Panc1 (cell line): ENCODE data around the gene LILRB4. TPM values are rescaled to one million over a fixed set of nuclear protein-coding genes. Genes with fewer than 3 reads are reported as not detected.

ENCODE experiments used
- ATAC-seq: fragments of 200-7000 bp; cut with Tn5 transposase; 2 replicates; pipeline ENCODE4 v1.9.1; 2020; ENCODE audit warnings: mild to moderate bottlenecking, moderate library complexity
- BruUV-seq: library from RNA; stranded (reverse); fragments of 400-500 nt; replicated peaks from 2 replicates; lab custom pipeline; 2021; lab: Mats Ljungman, UMichigan
- CTCF ChIA-PET: fragments of 300-600 bp; sonication (Branson Sonifier 250); formaldehyde crosslinking; loops from one replicate; lab custom pipeline; 2022; ENCODE audit warnings: antibody characterized with exemption; lab: Charles Lee
- POLR2A ChIA-PET: fragments of 300-600 bp; sonication (Branson Sonifier 250); formaldehyde crosslinking; loops from one replicate; lab custom pipeline; 2022; ENCODE audit warnings: antibody characterized with exemption; lab: Charles Lee
- DNase-seq: peaks from one replicate; pipeline ENCODE4 v3.0.0-alpha.2; 2010; ENCODE audit warnings: low read depth, low spot score
- H3K27ac ChIP-seq: 2 replicates; pipeline ENCODE4 v1.5.1; 2011; ENCODE audit warnings: mild to moderate bottlenecking, low read length, inconsistent platforms
- H3K27me3 ChIP-seq: fragments of 200-500 bp; sonication (Bioruptor generic); 2 replicates; pipeline ENCODE4 v1.6.0; 2014; ENCODE audit warnings: low read length, inconsistent platforms; ENCODE audit not compliant: control insufficient read depth, insufficient read depth
- H3K36me3 ChIP-seq: fragments of 200-500 bp; sonication (Bioruptor generic); 2 replicates; pipeline ENCODE4 v1.5.1; 2014; ENCODE audit warnings: inconsistent platforms, mild to moderate bottlenecking, low read length, moderate library complexity; ENCODE audit not compliant: control insufficient read depth, insufficient read depth
- H3K4me1 ChIP-seq: 2 replicates; pipeline ENCODE4 v1.5.1; 2011; ENCODE audit warnings: inconsistent platforms, mild to moderate bottlenecking, low read length, moderate library complexity; ENCODE audit not compliant: control insufficient read depth, insufficient read depth
- H3K4me3 ChIP-seq, 2 experiments: 2 replicates each; pipeline ENCODE4 v1.5.1; 2011 to 2012; ENCODE audit warnings: low read depth in 2 of 2, low read length in 2 of 2, mild to moderate bottlenecking in 2 of 2, inconsistent platforms in 1 of 2, moderate library complexity in 1 of 2
- H3K9me3 ChIP-seq: fragments of 200-500 bp; sonication (Bioruptor generic); 2 replicates; pipeline ENCODE4 v1.5.1; 2014; ENCODE audit warnings: low read depth, mild to moderate bottlenecking, inconsistent platforms, low read length, moderate library complexity; ENCODE audit not compliant: control insufficient read depth, insufficient read depth
- CTCF ChIP-seq: fragments of 450-650 bp; IDR thresholded peaks from 2 replicates; pipeline ENCODE4 v1.5.1; 2017; ENCODE audit warnings: mild to moderate bottlenecking
- POLR2AphosphoS5 ChIP-seq: IDR thresholded peaks from 2 replicates; pipeline ENCODE4 v1.6.1; 2012; ENCODE audit warnings: mild to moderate bottlenecking, low read depth, low read length, moderate library complexity
- REST ChIP-seq, 2 experiments: IDR thresholded peaks; 2 replicates each; pipeline ENCODE4 v1.6.1; 2011 to 2012; ENCODE audit warnings: low read depth in 2 of 2, control low read depth in 1 of 2, low read length in 1 of 2, mild to moderate bottlenecking in 1 of 2, moderate library complexity in 1 of 2; ENCODE audit not compliant: insufficient read depth in 1 of 2
- SIN3A ChIP-seq: IDR thresholded peaks from 2 replicates; pipeline ENCODE4 v1.6.1; 2012; ENCODE audit warnings: low read depth, mild to moderate bottlenecking, low read length, moderate library complexity, borderline replicate concordance; ENCODE audit not compliant: insufficient read depth
- TCF7L2 ChIP-seq: IDR thresholded peaks from 2 replicates; pipeline ENCODE4 v1.6.1; 2011; ENCODE audit warnings: mild to moderate bottlenecking, low read depth, low read length, inconsistent platforms
- in situ Hi-C: cut with HindIII; loops from 2 replicates; pipeline ENCODE4 v1.10.0; 2016; ENCODE audit warnings: low sequenced_read_pairs, low pct_unique_long_range_greater_than_20kb
- intact Hi-C: fragments of 100-400 bp; cut with micrococcal nuclease; formaldehyde crosslinking; loops from one replicate; pipeline ENCODE4 v1.10.0; 2022; ENCODE audit not compliant: unreplicated experiment
- total RNA-seq: library from RNA; stranded (reverse); gene quantifications from one replicate; pipeline ENCODE4 v1.2.1, GENCODE V29; 2021; ENCODE audit not compliant: unreplicated experiment

Gene LILRB4
- total RNA-seq, 1 experiment from 2014 or later, result not detected

DNA sequence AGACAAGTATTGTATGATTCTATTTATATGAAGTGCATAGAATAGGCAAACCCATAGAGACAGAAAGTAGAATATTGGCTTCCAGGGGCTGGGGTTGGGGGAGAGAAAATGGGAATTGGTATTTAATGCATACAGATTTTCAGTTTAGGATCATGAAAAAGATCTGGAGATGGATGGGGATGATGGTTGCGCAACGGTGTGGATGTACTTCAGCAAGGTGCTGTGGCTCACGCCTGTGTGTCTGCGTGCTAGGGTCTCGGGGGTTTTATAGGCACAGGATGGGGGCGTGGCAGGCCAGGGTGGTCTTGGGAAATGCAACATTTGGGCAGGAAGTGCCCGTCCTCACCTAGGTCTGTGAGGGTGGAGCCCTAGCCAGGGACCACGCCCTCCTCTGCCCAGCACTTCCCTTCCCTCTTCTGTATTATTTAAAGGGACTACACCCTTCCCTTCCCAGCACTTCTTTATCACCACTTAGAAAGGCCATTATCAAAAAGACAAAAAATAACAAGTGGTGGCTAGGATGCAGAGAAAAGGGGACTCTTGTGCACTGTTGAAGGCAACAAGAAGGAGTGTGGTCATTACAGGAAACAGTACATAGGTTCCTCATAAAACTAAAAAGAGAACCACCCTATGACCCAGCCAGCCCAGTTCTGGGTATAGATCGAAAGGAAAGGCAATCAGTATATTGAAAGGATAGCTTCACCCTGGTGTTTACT lies 29.0 kb downstream of the LILRB4 start:
- ATAC-seq, result no peak
- CTCF ChIA-PET, result no interaction called here
- TF ChIP-seq CTCF (no peak), POLR2AphosphoS5 (no peak), TCF7L2 (no peak), SIN3A (no peak), REST (IDR thresholded peaks at IDR 0.05; ENCODE audit: insufficient read depth in 1 of 2, low read depth in 2 of 2, low read length in 1 of 2) (no peak)
- H3K27ac ChIP-seq, result no peak overlapping the region
- no peaks in the 10 kb centered on the region for H3K4me1 ChIP-seq
- DNase-seq, result no peak
- H3K27me3 ChIP-seq, result peaks cover 43% of the 10 kb centered on the region
- H3K4me3 ChIP-seq, result no peak overlapping the region
- in situ Hi-C loops, result no loop called here
- POLR2A ChIA-PET, result no interaction called here
- no TSS peak for BruUV-seq
- no peaks in the 10 kb centered on the region for H3K36me3 ChIP-seq
- no peaks in the 10 kb centered on the region for H3K9me3 ChIP-seq
- intact Hi-C loops, result no loop called here

GRCh38 chr19:54692298-54692615 lies 29.5 kb downstream of the LILRB4 start:
- no TSS peak for BruUV-seq
- in situ Hi-C loops, result no loop called here
- no peaks in the 10 kb centered on the region for H3K4me1 ChIP-seq
- ChIA-PET POLR2A (no interaction called here), CTCF (no interaction called here)
- H3K27ac ChIP-seq, result no peak overlapping the region
- ATAC-seq, result no peak
- peaks cover 39% of the 10 kb centered on the region for H3K27me3 ChIP-seq
- TF ChIP-seq SIN3A, result no peak
- H3K36me3 ChIP-seq, result no peaks in the 10 kb centered on the region
- DNase-seq, result no peak
- intact Hi-C loops, result no loop called here
- no peaks in the 10 kb centered on the region for H3K9me3 ChIP-seq
- H3K4me3 ChIP-seq, result no peak overlapping the region

DNA sequence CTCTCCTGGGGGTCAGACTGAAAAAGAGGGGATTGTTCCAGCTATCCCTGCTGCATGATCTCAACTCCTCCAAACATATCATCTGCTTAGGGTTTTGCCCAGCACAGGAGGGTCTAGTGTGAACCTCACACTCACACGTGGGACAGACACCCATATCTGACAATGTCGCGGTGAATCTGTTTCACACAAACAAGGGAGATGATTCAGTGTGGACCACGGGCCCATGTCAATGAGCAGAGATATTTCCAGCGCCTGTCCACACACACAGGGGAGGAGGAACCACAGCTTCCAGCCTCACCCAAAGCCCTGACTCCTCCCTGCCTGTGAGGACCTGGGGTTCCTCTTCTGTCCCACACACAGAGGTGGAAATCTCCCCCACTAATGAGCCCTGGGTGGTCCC lies 31.9 kb downstream of the LILRB4 start:
- ATAC-seq, result no peak
- in situ Hi-C loops, result no loop called here
- Histone ChIP-seq H3K9me3 (no peaks in the 10 kb centered on the region), H3K27me3 (peaks cover 18% of the 10 kb centered on the region; the same call in 1 of the 2 replicates), H3K36me3 (no peaks in the 10 kb centered on the region), H3K27ac (no peak overlapping the region), H3K4me1 (no peaks in the 10 kb centered on the region), H3K4me3 (no peak overlapping the region)
- BruUV-seq, result no TSS peak
- intact Hi-C loops, result no loop called here
- DNase-seq, result no peak
- CTCF ChIA-PET, result no interaction called here
- TF ChIP-seq SIN3A (no peak), REST (IDR thresholded peaks at IDR 0.05; ENCODE audit: insufficient read depth in 1 of 2, low read depth in 2 of 2, low read length in 1 of 2) (no peak), CTCF (no peak), TCF7L2 (no peak)
- POLR2A ChIA-PET, result no interaction called here
